Measurements from ENCODE around the gene ZNF853. TPM values are rescaled to one million over a fixed set of nuclear protein-coding genes. Genes with fewer than 3 reads are reported as not detected.

The ZNF853 gene
- total and polyA plus RNA-seq, 2 of the 8 experiments (the other 6 are each of a cell fraction or from before 2014, with no cell fraction given), result 4.3 to 5.7 TPM

GRCh38 chr7:6622134-6622710 lies 6.8 kb downstream of the ZNF853 start (continued):
- no peak for TF ChIP-seq TAF1 (IDR thresholded peaks at IDR 0.05; ENCODE audit: low read depth, low read length)
- TF ChIP-seq BCL11A (IDR thresholded peaks at IDR 0.05; ENCODE audit: low read depth in 2 of 2, low read length in 2 of 2), result no peak
- TF ChIP-seq YY1 (IDR thresholded peaks at IDR 0.05; ENCODE audit: low read depth, low read length), result no peak
